Type B pancreatic cell (in vitro differentiated cells): ENCODE results near the gene NBAS. TPM values are rescaled to one million over a fixed set of nuclear protein-coding genes. Genes with fewer than 3 reads are reported as not detected.

Source experiments
- DNase-seq: peaks from one replicate; pipeline ENCODE4 v3.0.0; 2021; ENCODE audit warnings: mixed read lengths; ENCODE audit not compliant: unreplicated experiment; ENCODE audit errors: extremely low spot score
- H3K27ac Mint-ChIP-seq: 2 replicates; pipeline ENCODE4 v1.8.0; 2021; ENCODE audit warnings: mild to moderate bottlenecking, mixed read lengths
- H3K27me3 Mint-ChIP-seq: 2 replicates; pipeline ENCODE4 v1.8.0; 2021; ENCODE audit warnings: mixed read lengths
- H3K36me3 Mint-ChIP-seq: 2 replicates; pipeline ENCODE4 v1.8.0; 2021; ENCODE audit warnings: mixed read lengths
- H3K4me1 Mint-ChIP-seq: one replicate; pipeline ENCODE4 v1.8.0; 2021; ENCODE audit warnings: mixed read lengths; ENCODE audit not compliant: unreplicated experiment
- H3K4me3 Mint-ChIP-seq: 2 replicates; pipeline ENCODE4 v1.8.0; 2021; ENCODE audit warnings: mild to moderate bottlenecking, mixed read lengths
- H3K9me3 Mint-ChIP-seq: 2 replicates; pipeline ENCODE4 v1.8.0; 2021; ENCODE audit warnings: mixed read lengths
- total RNA-seq: library from RNA; stranded (reverse); gene quantifications from 2 replicates; pipeline ENCODE4 v1.2.1, GENCODE V29; 2021; ENCODE audit warnings: low replicate concordance
- TF ChIP-seq, protein P1 (sequence below): fragments of 200-600 bp; sonication (generic); conservative IDR thresholded peaks from 2 replicates; pipeline ENCODE4 v1.5.0; 2021; ENCODE audit warnings: antibody characterized with exemption, mild to moderate bottlenecking

The NBAS gene
- total RNA-seq, 1 donor from 2014 or later: 53.5 TPM

DNA sequence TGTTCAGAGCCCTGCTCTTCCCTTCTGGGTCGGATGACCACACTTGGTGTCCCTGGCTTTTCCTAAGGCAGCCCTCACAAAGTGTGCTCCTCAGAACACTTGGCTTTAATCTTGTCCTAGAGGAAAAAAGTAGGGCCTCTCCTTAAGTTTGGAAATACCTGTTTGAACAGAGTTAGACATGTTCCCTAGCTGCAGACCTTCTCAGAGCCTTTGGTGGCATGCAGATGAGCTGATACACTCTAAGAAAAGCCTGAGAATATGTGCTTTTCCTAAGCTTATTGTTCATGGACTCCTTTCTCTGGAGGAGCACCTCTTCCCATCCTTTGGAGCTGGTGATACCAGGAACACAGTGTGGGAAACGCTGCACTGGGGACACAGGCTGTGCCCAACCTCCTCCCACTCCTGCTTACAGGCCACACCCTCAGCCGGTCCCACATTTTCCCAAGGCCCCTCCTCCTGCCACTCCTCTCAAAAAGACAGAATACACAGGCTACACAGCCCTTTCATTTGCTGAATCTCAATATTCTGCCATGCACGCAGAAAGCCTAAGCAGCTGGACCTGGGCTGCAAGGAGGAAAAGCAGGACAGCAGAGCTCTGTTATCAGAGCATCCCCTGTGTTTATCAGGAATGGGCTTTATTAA, 443.6 kb downstream of the NBAS start:
- H3K4me3 Mint-ChIP-seq: no peak overlapping the region
- H3K27ac Mint-ChIP-seq: no peak overlapping the region
- DNase-seq: no peak
- peaks cover 6% of the 10 kb centered on the region for H3K9me3 Mint-ChIP-seq
- TF ChIP-seq, protein P1, sequence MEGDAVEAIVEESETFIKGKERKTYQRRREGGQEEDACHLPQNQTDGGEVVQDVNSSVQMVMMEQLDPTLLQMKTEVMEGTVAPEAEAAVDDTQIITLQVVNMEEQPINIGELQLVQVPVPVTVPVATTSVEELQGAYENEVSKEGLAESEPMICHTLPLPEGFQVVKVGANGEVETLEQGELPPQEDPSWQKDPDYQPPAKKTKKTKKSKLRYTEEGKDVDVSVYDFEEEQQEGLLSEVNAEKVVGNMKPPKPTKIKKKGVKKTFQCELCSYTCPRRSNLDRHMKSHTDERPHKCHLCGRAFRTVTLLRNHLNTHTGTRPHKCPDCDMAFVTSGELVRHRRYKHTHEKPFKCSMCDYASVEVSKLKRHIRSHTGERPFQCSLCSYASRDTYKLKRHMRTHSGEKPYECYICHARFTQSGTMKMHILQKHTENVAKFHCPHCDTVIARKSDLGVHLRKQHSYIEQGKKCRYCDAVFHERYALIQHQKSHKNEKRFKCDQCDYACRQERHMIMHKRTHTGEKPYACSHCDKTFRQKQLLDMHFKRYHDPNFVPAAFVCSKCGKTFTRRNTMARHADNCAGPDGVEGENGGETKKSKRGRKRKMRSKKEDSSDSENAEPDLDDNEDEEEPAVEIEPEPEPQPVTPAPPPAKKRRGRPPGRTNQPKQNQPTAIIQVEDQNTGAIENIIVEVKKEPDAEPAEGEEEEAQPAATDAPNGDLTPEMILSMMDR: no peak
- H3K4me1 Mint-ChIP-seq: peaks cover 13% of the 10 kb centered on the region
- H3K36me3 Mint-ChIP-seq: peaks cover 3% of the 10 kb centered on the region
- no peaks in the 10 kb centered on the region for H3K27me3 Mint-ChIP-seq

Other genes with a start within 250 kb of the NBAS start
- 97.3 and 111 TPM in 2 replicates for gene DDX1, start 30.5 kb upstream of the NBAS start, total RNA-seq